ENCODE results near the gene OPRL1.

The OPRL1 gene

GRCh38 chr20:64042054-64042781, 37.7 kb upstream of the OPRL1 start:
- no peak for DNase-seq (ENCODE audit: low spot score)

- DNase-seq (ENCODE audit: low spot score) = no peak
Measured at GRCh38 chr20:64043768-64044167, 36.1 kb upstream of the OPRL1 start.

- DNase-seq (ENCODE audit: low spot score) = no peak
Measured at GRCh38 chr20:64044484-64045247, 35.2 kb upstream of the OPRL1 start.

- no peak for DNase-seq (ENCODE audit: low spot score)
Measured at GRCh38 chr20:64045346-64046011, 34.4 kb upstream of the OPRL1 start.

GRCh38 chr20:64047046-64047389, 32.9 kb upstream of the OPRL1 start:
- DNase-seq (ENCODE audit: low spot score) = no peak

- no peak for DNase-seq (ENCODE audit: low spot score)
Measured at GRCh38 chr20:64047968-64048401, 31.9 kb upstream of the OPRL1 start.

- no peak for DNase-seq (ENCODE audit: low spot score)
Measured at GRCh38 chr20:64048402-64049044, 31.4 kb upstream of the OPRL1 start.

GRCh38 chr20:64049060-64049877, 30.6 kb upstream of the OPRL1 start, which contains the start of gene SOX18:
Gene SOX18 (minus strand): TSS chr20:64049639. CDS start chr20:64049516, 123 bp downstream.
- no peak for DNase-seq (ENCODE audit: low spot score)

GRCh38 chr20:64049878-64050260, 30.0 kb upstream of the OPRL1 start:
- DNase-seq (ENCODE audit: low spot score) = no peak

GRCh38 chr20:64050261-64051032, 29.4 kb upstream of the OPRL1 start:
- no peak for DNase-seq (ENCODE audit: low spot score)

GRCh38 chr20:64051033-64051452, 28.8 kb upstream of the OPRL1 start:
- no peak for DNase-seq (ENCODE audit: low spot score)

- DNase-seq (ENCODE audit: low spot score) = no peak
Measured at GRCh38 chr20:64051561-64052325, 28.1 kb upstream of the OPRL1 start.

- no peak for DNase-seq (ENCODE audit: low spot score)
Measured at GRCh38 chr20:64052326-64052722, 27.6 kb upstream of the OPRL1 start.

- no peak for DNase-seq (ENCODE audit: low spot score)
Measured at GRCh38 chr20:64052987-64053840, 26.7 kb upstream of the OPRL1 start.

GRCh38 chr20:64053841-64054661, 25.8 kb upstream of the OPRL1 start:
- no peak for DNase-seq (ENCODE audit: low spot score)

- DNase-seq (ENCODE audit: low spot score) = no peak
Measured at GRCh38 chr20:64055396-64055892, 24.4 kb upstream of the OPRL1 start.

- DNase-seq (ENCODE audit: low spot score) = no peak
Measured at GRCh38 chr20:64055893-64056638, 23.8 kb upstream of the OPRL1 start.

GRCh38 chr20:64056639-64056888, 23.3 kb upstream of the OPRL1 start:
- no peak for DNase-seq (ENCODE audit: low spot score)
